SK-N-SH (cell line): ENCODE data around the gene SH3RF2. TPM values are rescaled to one million over a fixed set of nuclear protein-coding genes. Genes with fewer than 3 reads are reported as not detected.
"Not testable (repeated sequence)": the region's sequence is repeated elsewhere in the genome, so short reads cannot be mapped to it uniquely, and the experiment has no call there.

Experiments used
- CTCF ChIA-PET: fragments of 300-600, 350-600 bp; formaldehyde crosslinking; extraction: SDS; loops from one replicate; lab custom pipeline; 2021; lab: Yijun Ruan, JAX
- POLR2A ChIA-PET: fragments of 350-600 bp; sonication (Branson Sonifier 250); formaldehyde crosslinking; extraction: SDS; loops from one replicate; lab custom pipeline; 2020; ENCODE audit warnings: antibody characterized with exemption, inconsistent platforms; lab: Yijun Ruan, JAX
- DNase-seq: peaks from one replicate; pipeline ENCODE4 v3.0.0; 2012
- H2AFZ ChIP-seq: fragments of 200-600 bp; sonication (generic); 2 replicates; pipeline ENCODE4 v1.8.1; 2016; ENCODE audit warnings: antibody characterized with exemption, mild to moderate bottlenecking, low read depth
- H3F3A ChIP-seq: fragments of 200-600 bp; sonication (generic); replicated peaks from 2 replicates; pipeline ENCODE3; 2016; ENCODE audit warnings: antibody characterized with exemption, mild to moderate bottlenecking; ENCODE audit not compliant: insufficient read depth
- H3K27ac ChIP-seq, 2 experiments: fragments of 200-500 bp in 1 of 2; fragments of 200-600 bp in 1 of 2; sonication (Bioruptor generic) in 1 of 2; sonication (generic), shearing (Covaris generic) in 1 of 2; 2 replicates each; pipeline versions ENCODE4 v1.5.1 to v1.6.1; 2014 to 2016; ENCODE audit warnings: low read depth in 2 of 2, inconsistent platforms in 1 of 2, low read length in 1 of 2, mild to moderate bottlenecking in 1 of 2, mixed read lengths in 1 of 2
- H3K27me3 ChIP-seq: fragments of 200-600 bp; sonication (generic), shearing (Covaris generic); 2 replicates; pipeline ENCODE4 v1.6.1; 2016; ENCODE audit warnings: mixed run types; ENCODE audit not compliant: insufficient read depth
- H3K36me3 ChIP-seq, 2 experiments: fragments of 200-500 bp in 1 of 2; fragments of 200-600 bp in 1 of 2; sonication (Bioruptor generic) in 1 of 2; sonication (generic) in 1 of 2; replicated peaks in 1 of 2; 2 replicates each; pipeline versions ENCODE3 to v1.5.1; 2014 to 2016; ENCODE audit warnings: low read length in 1 of 2, mild to moderate bottlenecking in 1 of 2; ENCODE audit not compliant: insufficient read depth in 2 of 2, control insufficient read depth in 1 of 2
- H3K4me1 ChIP-seq, 2 experiments: fragments of 200-500 bp in 1 of 2; fragments of 200-600 bp in 1 of 2; sonication (Bioruptor generic) in 1 of 2; sonication (generic), shearing (Covaris generic) in 1 of 2; 2 replicates each; pipeline versions ENCODE4 v1.5.1 to v1.6.1; 2014 to 2016; ENCODE audit warnings: low read depth in 1 of 2, low read length in 1 of 2, mixed run types in 1 of 2; ENCODE audit not compliant: insufficient read depth in 2 of 2, control insufficient read depth in 1 of 2
- H3K4me2 ChIP-seq: fragments of 200-600 bp; sonication (generic), shearing (Covaris generic); 2 replicates; pipeline ENCODE4 v1.6.1; 2017; ENCODE audit warnings: mixed run types
- H3K4me3 ChIP-seq, 2 experiments: fragments of 200-500 bp in 1 of 2; fragments of 200-600 bp in 1 of 2; sonication (Bioruptor generic) in 1 of 2; sonication (generic), shearing (Covaris generic) in 1 of 2; 2 replicates each; pipeline versions ENCODE4 v1.5.1 to v1.8.1; 2014 to 2016; ENCODE audit warnings: low read depth in 2 of 2, inconsistent platforms in 1 of 2, low read length in 1 of 2, mild to moderate bottlenecking in 1 of 2, mixed read lengths in 1 of 2, moderate library complexity in 1 of 2
- H3K79me2 ChIP-seq: fragments of 200-600 bp; sonication (generic); 2 replicates; pipeline ENCODE4 v1.8.1; 2017; ENCODE audit warnings: mild to moderate bottlenecking; ENCODE audit not compliant: insufficient read depth
- H3K9ac ChIP-seq: fragments of 200-600 bp; sonication (generic); 2 replicates; pipeline ENCODE4 v1.6.1; 2017; ENCODE audit warnings: mixed run types
- H3K9me2 ChIP-seq: fragments of 200-600 bp; sonication (generic); 2 replicates; pipeline ENCODE4 v1.6.1; 2017; ENCODE audit warnings: mixed run types
- H3K9me3 ChIP-seq: fragments of 200-600 bp; sonication (generic); 2 replicates; pipeline ENCODE4 v1.6.1; 2017; ENCODE audit warnings: mixed run types, mild to moderate bottlenecking, moderate library complexity
- H4K20me1 ChIP-seq: fragments of 200-600 bp; sonication (generic); 2 replicates; pipeline ENCODE4 v1.6.1; 2017; ENCODE audit warnings: mild to moderate bottlenecking, mixed run types; ENCODE audit not compliant: insufficient read depth
- FOSL2 ChIP-seq: IDR thresholded peaks from 2 replicates; pipeline ENCODE4 v1.4.0; 2012; ENCODE audit warnings: low read depth, mild to moderate bottlenecking, moderate library complexity, borderline replicate concordance
- FOXM1 ChIP-seq: IDR thresholded peaks from 2 replicates; pipeline ENCODE4 v1.4.0; 2012; ENCODE audit warnings: low read depth, mild to moderate bottlenecking
- POLR2AphosphoS5 ChIP-seq: IDR thresholded peaks from 2 replicates; pipeline ENCODE4 v1.6.1; 2012; ENCODE audit warnings: low read depth, low read length
- REST ChIP-seq: IDR thresholded peaks from 2 replicates; pipeline ENCODE4 v1.6.1; 2012; ENCODE audit warnings: mild to moderate bottlenecking, low read depth, low read length, moderate library complexity
- RFX5 ChIP-seq: IDR thresholded peaks from 2 replicates; pipeline ENCODE4 v1.6.1; 2012; ENCODE audit warnings: mild to moderate bottlenecking, improper control_type of control experiment, low read length
- TCF12 ChIP-seq: IDR thresholded peaks from 2 replicates; pipeline ENCODE4 v1.4.0; 2012
- WGBS: methylation state at CpG from one replicate; pipeline ENCODE4 v1.1.6; 2017; ENCODE audit warnings: low lambda C conversion rate; 5-methylcytosine and 5-hydroxymethylcytosine counted together
- polyA plus RNA-seq, 3 experiments: library from polyadenylated mRNA; depleted of rRNA; stranded (reverse); fragments of >200 nt; gene quantifications; 2 replicates each; pipeline ENCODE4 v1.2.3, GENCODE V29; 2012
- TF ChIP-seq, protein P1 (sequence below): fragments of 150-350 bp; IDR thresholded peaks from 2 replicates; pipeline ENCODE4 v1.6.1; 2016; ENCODE audit warnings: mild to moderate bottlenecking, low read depth, low read length
- TF ChIP-seq, protein P2 (sequence below): fragments of 150-350 bp; IDR thresholded peaks from 2 replicates; pipeline ENCODE4 v1.6.1; 2017; ENCODE audit warnings: antibody characterized with exemption, low read length, low read depth, borderline replicate concordance
- TF ChIP-seq, protein P3 (sequence below): IDR thresholded peaks from 2 replicates; pipeline ENCODE4; 2012

Gene SH3RF2
- polyA plus RNA-seq, 1 of the 3 experiments (the other 2 are of a cell fraction) = 0.87 TPM

- TF ChIP-seq REST (no peak), RFX5 (no peak), TCF12 (no peak), FOSL2 (no peak), FOXM1 (no peak), POLR2AphosphoS5 (no peak)
- TF ChIP-seq, protein P1, sequence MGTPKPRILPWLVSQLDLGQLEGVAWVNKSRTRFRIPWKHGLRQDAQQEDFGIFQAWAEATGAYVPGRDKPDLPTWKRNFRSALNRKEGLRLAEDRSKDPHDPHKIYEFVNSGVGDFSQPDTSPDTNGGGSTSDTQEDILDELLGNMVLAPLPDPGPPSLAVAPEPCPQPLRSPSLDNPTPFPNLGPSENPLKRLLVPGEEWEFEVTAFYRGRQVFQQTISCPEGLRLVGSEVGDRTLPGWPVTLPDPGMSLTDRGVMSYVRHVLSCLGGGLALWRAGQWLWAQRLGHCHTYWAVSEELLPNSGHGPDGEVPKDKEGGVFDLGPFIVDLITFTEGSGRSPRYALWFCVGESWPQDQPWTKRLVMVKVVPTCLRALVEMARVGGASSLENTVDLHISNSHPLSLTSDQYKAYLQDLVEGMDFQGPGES = no peak
- TF ChIP-seq, protein P2, sequence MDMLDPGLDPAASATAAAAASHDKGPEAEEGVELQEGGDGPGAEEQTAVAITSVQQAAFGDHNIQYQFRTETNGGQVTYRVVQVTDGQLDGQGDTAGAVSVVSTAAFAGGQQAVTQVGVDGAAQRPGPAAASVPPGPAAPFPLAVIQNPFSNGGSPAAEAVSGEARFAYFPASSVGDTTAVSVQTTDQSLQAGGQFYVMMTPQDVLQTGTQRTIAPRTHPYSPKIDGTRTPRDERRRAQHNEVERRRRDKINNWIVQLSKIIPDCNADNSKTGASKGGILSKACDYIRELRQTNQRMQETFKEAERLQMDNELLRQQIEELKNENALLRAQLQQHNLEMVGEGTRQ = no peak
Measured at GRCh38 chr5:146007989-146008388, 71.6 kb downstream of the SH3RF2 start (continued).

GRCh38 chr5:146009020-146009419 lies 72.6 kb downstream of the SH3RF2 start:
- Histone ChIP-seq H3K9me2 (no peaks in the 10 kb centered on the region), H3K9ac (no peak overlapping the region), H3K79me2 (no peaks in the 10 kb centered on the region), H3K4me1 (peaks cover 0 to 3% of the 10 kb centered on the region in 2 experiments; a peak in 1 of 4 replicates), H3K4me3 (no peak overlapping the region), H3K9me3 (no peaks in the 10 kb centered on the region), H2AFZ (no peak overlapping the region), H3K27ac (no peak overlapping the region), H3K36me3 (no peaks in the 10 kb centered on the region), H3K4me2 (no peak overlapping the region), H3K27me3 (no peaks in the 10 kb centered on the region), H4K20me1 (no peaks in the 10 kb centered on the region), H3F3A (no peaks in the 10 kb centered on the region)
- TF ChIP-seq, protein P3, sequence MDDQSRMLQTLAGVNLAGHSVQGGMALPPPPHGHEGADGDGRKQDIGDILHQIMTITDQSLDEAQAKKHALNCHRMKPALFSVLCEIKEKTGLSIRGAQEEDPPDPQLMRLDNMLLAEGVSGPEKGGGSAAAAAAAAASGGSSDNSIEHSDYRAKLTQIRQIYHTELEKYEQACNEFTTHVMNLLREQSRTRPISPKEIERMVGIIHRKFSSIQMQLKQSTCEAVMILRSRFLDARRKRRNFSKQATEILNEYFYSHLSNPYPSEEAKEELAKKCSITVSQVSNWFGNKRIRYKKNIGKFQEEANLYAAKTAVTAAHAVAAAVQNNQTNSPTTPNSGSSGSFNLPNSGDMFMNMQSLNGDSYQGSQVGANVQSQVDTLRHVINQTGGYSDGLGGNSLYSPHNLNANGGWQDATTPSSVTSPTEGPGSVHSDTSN = 0 out of 2 replicates have a peak, but pooled peaks have one; percentile 12
- no peak for TF ChIP-seq POLR2AphosphoS5
- DNase-seq = no peak
- 84% methylated on average over 1 of the region's 1 CpG for WGBS
- POLR2A ChIA-PET = no interaction called here
- CTCF ChIA-PET = interaction anchor here (1.0 to 2.0 kb wide), 3 partner anchors 10 to 41 kb away, joined by 3 to 9 read pairs (median 3); no protein-coding TSS in a partner anchor

DNA sequence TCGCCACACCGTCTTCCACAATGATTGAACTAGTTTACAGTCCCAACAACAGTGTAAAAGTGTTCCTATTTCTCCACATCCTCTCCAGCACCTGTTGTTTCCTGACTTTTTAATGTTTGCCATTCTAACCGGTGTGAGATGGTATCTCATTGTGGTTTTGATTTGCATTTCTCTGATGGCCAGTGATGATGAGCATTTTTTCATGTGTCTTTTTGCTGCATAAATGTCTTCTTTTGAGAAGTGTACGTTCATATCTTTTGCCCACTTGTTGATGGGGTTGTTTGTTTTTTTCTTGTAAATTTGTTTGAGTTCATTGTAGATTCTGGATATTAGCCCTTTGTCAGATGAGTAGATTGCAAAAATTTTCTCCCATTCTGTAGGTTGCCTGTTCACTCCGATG lies 74.1 kb downstream of the SH3RF2 start:
- CTCF ChIA-PET, H3K9ac ChIP-seq, POLR2A ChIA-PET, H4K20me1 ChIP-seq, H3K36me3 ChIP-seq, DNase-seq, H2AFZ ChIP-seq, H3K4me1 ChIP-seq, H3K9me2 ChIP-seq, H3K9me3 ChIP-seq, H3K4me2 ChIP-seq, H3K4me3 ChIP-seq, H3F3A ChIP-seq, H3K27me3 ChIP-seq, H3K79me2 ChIP-seq, H3K27ac ChIP-seq: not testable (repeated sequence)
- WGBS = 77% methylated on average over 5 of the region's 5 CpGs
